Epidermal melanocyte (primary cell): ENCODE results near the gene OR4K2.
"Not testable (repeated sequence)": the region's sequence is repeated elsewhere in the genome, so short reads cannot be mapped to it uniquely, and the experiment has no call there.

Source experiments
- DNase-seq: peaks from one replicate; pipeline ENCODE4 v3.0.0; 2011; ENCODE audit warnings: low spot score; ENCODE audit not compliant: insufficient read length

The OR4K2 gene, protein sequence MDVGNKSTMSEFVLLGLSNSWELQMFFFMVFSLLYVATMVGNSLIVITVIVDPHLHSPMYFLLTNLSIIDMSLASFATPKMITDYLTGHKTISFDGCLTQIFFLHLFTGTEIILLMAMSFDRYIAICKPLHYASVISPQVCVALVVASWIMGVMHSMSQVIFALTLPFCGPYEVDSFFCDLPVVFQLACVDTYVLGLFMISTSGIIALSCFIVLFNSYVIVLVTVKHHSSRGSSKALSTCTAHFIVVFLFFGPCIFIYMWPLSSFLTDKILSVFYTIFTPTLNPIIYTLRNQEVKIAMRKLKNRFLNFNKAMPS

DNA sequence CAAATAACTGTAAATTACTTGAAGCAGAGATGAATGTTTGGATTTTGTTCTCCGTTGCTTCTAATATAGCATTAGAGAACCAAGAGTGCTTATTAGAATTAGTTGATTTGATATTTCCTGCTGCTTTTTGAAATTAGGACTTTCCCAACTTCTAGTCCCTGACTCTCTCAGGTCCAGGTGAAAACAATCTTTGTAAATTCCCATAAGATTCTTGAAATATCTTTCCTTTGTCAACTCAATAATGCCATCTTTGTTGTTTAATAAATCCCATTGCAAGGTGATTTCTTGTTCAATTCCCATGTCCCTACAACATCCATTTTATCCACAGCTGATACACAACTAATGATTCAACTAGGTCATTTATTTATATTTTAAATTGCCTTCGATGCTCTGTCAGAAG lies at the start of gene OR4K2:
Gene OR4K2 (plus strand): TSS at position 301 of the 400 bp plus-strand sequence. CDS start 1,126 bp downstream, outside the sequence.
- DNase-seq = no peak

DNA sequence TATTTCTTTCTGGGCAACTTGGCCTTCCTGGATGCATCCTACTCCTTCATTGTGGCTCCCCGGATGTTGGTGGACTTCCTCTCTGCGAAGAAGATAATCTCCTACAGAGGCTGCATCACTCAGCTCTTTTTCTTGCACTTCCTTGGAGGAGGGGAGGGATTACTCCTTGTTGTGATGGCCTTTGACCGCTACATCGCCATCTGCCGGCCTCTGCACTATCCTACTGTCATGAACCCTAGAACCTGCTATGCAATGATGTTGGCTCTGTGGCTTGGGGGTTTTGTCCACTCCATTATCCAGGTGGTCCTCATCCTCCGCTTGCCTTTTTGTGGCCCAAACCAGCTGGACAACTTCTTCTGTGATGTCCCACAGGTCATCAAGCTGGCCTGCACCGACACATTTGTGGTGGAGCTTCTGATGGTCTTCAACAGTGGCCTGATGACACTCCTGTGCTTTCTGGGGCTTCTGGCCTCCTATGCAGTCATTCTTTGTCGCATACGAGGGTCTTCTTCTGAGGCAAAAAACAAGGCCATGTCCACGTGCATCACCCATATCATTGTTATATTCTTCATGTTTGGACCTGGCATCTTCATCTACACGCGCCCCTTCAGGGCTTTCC lies 47.2 kb upstream of the OR4K2 start:
- not testable (repeated sequence) for DNase-seq

DNA sequence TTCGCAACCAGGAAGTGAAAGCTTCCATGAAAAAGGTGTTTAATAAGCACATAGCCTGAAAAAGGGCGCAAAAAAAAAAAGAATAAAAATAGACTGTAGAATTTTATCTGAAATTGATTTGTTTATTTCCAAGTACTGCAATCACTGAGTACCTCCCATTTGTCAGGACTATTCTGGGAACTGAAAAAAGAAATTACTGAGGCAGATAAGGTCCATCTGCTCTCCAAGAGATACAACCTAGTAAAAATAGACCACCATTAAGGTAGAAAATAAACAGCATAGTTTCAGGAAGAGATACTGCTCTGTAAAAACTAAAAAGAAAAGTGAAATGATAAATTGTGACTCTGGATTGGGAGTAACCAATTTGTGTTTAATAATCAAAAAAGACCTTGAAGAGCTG lies 46.6 kb upstream of the OR4K2 start:
- no peak for DNase-seq

DNA sequence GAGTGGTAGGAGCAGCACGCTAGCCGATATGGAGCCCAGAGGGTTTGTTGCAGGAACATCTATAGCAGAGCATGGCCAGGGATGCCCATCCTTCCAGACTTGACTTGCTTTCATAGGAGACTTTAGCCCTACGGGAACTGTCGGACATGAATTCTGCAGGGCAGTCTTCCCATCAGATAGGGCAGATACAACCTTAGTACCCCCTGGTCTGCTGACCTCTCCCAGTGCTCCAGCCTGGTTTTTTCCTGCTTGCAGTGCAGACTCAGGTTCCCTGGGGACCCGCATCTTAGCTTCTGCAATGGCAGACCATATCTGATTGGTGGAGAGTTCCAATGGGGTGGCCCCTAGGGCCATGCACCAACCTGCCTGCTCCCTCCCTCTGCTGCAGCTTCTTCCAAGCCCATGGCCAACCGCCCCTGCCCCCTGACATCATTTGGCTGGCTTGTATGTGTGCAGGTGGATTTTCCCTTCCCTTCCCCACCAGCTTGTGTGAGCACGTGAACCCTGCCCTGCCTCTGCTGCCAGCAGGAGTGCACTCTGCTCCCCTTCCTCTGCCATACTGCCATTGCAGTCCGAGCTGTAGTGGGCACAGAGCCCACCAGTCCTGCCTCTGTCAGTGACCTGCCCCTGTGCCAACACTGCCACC lies 40.6 kb upstream of the OR4K2 start:
- not testable (repeated sequence) for DNase-seq

DNA sequence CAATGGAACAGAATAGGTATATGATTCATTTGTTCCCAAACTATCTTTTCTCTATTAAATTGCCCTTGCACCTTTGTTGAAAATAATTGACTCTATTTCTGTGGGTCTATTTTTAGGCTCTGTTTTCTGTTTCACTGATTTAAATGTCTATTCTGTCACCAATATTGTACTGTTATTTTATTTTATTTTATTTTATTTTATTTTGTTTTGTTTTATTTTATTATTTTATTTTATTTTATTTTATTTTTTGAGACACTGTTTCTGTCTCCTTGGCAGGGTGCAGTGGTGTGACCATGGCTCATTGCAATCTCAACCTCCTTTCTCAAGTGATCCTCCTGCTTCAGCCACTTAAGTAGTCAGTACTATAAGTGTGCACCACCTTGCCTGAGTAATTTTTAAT lies 36.5 kb upstream of the OR4K2 start:
- no peak for DNase-seq

DNA sequence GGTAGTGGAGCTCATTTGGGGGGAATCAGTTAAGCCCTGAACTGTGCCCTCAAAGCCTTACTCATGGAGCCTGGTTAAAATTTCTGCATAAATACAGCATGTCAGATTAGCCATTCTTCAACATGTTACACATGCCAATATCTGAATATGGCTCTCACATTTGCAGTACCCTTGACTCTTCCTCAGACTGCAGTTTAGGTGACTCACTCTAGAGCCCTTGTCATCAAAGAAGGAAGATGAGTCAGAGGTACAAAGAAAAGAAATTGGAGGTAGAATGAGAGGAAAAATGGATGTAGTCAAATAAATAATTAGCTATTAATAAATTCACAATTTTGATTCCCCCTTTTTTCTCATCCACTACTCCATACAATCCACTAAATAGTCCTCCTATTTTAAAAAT lies 23.6 kb upstream of the OR4K2 start:
- no peak for DNase-seq

DNA sequence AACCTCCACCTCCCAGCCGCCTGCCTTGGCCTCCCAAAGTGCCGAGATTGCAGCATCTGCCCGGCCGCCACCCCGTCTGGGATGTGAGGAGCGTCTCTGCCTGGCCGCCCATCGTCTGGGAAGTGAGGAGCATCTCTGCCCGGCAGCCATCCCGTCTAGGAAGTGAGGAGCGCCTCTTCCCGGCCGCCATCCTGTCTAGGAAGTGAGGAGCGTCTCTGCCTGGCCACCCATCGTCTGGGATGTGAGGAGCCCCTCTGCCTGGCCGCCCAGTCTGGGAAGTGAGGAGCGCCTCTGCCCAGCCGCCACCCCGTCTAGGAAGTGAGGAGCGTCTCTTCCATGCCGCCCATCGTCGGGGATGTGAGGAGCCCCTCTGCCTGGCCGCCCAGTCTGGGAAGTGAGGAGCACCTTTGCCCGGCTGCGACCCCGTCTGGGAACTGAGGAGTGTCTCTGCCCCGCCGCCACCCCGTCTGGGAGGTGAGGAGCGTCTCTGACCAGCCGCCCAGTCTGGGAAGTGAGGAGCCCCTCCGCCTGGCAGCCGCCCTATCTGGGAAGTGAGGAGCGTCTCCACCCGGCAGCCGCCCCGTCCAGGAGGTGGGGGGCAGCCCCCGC lies 8.8 kb upstream of the OR4K2 start:
- not testable (repeated sequence) for DNase-seq

DNA sequence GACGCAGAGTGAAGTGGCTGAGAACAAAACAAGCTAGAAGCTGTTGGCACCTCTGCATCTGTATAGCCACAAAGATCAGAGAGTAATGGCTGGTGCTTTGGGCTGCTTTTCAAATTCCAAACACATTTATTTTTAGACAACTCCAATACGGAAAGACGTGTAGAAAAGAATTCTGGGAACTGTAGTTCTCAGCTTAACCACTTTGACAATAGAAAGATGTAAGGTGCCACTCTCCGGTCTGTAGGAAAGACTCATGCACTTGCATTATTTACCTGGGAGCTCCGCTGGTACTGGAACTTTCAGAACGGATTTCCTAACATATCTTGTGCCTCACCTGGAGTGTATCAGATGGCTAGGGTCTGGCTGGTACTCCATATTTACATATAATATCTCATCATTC lies 1.8 kb upstream of the OR4K2 start:
- no peak for DNase-seq

DNA sequence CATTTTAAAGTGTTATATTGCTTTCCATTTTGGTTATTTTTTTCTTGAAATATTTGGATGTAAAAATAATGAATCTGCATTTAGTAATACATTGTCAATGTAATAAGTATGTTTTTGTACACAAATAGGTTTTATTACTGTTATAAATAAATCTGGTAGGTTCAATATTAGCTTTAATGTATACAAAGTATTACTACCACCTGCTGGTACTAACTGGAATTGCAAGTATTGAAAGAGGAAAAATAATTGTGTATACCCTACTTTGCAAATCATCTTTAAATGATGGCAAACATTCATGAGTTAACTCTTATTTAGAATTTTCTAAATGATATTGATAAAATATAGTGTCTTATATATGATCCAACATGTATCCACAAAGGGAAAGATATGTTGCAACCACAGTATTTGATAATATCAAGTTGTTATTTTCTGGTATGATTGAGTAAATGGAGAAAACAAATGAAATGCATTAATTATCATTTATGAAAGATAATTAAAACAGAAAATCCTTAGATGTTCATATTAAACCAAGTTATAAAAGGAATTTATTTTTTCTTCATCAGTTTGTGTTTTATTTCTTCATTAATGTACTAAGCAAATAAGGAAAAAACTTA lies 3.2 kb downstream of the OR4K2 start:
- no peak for DNase-seq

DNA sequence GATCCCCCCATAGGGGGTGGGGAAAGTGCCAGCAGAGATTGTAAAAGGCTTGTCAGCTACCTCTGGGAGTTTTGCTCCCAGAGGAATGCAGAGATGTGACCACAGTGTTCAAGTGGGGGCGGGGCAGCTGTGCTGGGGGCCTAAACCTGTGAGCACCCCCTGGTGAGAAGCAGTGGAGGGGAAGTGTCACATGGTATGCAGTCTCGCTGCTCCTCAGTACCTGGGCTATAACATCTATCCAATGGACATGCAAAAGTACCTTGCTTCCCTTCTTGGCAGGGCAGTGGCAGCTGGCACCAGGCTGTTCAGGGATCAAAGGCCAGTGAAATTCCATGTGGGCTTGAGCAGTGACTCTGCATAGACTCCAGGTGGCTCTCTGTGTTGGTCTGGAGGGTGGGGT lies 20.3 kb downstream of the OR4K2 start:
- no peak for DNase-seq

DNA sequence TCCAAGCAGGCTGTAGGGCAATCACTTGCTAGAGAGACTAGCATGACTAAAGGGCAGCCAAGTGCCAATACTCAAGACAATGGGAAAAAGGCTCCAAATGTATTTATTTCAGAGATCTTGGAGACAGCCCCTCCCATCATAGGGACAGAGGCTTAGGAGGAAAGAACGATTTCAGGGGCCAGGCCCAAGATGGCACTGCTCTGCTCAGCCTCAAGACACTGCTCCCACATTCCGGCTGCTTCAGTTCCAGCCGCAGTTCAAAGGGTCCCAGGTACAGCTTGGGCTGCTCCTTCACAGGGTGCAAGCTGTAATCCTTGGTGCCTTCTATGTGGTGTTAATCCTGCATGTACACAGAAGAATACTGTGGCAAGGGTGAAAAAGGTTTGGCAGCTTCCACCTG lies 26.1 kb downstream of the OR4K2 start:
- DNase-seq = no peak

DNA sequence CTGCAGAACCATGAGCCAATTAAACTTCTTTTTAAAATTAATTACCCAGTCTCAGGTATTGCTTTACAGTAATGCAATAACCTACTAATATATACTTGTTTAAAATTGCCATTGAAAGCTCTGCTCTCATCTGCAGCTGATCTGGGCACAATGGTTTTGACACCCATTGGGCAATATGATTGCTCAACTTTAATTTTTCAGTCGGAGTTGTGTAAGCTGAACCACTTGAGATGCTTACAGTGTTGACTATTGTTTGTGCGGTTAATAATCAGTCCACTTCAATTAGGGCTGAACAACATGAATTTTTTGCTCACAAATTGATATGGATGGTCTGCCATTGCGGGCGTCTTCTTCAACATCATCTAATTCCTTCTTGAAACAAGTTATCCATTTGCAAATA lies 27.5 kb downstream of the OR4K2 start:
- no peak for DNase-seq

DNA sequence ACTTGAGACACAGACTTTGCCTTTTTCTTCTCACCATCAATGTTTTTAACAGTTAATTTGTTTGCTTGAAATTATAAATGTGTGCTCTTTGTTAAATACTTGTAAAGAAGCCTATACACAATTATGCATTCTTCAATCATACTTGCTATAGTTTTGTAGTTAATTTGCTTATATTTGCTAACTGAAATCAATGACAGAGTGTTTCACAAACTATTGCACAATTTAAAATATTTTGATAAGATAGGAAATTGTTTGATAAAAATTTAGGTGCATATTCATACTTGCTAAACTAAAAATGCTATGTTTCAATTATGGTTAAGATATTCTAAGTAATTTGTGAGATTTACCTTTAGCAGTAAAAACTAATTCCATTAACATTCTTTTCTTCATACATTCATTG lies 31.7 kb downstream of the OR4K2 start:
- no peak for DNase-seq

DNA sequence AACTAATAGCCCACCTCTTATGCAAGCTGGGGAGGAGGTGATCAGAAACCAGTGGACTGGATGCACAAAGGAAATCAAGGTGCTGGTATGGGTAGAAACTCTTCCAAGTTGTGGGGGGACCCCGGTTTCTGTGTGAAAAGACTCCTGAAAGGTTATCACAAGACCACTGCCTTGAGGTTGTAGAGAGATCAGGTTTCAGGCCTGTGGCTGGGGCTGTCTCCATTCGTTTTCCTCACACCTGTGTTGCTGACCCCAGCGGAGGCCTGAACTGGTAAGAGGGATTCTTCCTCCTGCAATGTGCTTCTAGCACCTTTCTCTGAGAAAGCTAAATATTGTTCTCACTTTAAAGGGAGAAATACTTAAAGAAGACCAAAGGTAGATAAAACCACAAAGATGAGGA lies 36.2 kb downstream of the OR4K2 start:
- no peak for DNase-seq

DNA sequence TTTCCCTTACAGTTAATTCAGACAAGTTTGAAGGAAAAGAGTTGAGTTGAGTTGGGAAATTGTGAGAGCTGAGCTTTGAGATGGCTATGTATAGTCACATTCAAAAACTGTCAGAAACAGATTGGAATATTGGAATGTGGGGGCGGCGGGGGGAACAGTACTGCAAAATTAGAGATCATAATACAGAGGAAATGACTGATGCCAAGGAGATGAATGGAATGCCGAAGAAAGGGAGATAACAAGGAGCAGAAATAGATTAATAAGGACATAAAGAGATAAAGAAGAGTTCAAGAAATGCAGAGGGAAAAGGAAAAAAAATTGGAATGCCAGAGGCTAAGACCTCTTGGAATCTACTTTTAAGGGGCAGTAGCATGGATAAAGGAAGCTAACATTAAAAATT lies 42.3 kb downstream of the OR4K2 start:
- no peak for DNase-seq

DNA sequence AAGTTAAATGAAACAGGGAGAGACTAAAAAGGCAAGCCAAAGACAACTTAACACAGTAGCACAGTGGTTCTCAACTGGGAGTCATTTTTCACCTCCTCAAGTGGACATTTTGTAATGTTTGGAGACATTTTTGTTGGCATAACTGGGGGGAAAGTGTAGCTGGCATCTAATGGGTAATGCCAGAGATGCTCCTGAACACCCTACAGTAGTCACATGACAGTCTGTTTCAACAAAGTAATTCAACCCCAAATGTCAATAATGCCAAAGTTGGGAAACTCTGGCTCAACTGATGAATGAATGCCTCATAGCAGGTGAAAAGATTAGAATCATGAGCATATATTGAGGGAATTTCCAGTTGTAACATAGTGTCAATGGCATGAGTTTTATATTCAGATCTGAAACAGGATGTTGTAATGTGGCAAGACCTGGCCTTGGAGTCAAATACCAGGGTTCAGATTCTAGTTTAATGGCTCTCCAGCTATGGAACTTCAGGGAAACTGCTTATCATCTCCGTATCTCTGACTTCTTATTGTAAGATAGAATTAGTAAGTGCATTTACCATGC lies 43.1 kb downstream of the OR4K2 start:
- no peak for DNase-seq

DNA sequence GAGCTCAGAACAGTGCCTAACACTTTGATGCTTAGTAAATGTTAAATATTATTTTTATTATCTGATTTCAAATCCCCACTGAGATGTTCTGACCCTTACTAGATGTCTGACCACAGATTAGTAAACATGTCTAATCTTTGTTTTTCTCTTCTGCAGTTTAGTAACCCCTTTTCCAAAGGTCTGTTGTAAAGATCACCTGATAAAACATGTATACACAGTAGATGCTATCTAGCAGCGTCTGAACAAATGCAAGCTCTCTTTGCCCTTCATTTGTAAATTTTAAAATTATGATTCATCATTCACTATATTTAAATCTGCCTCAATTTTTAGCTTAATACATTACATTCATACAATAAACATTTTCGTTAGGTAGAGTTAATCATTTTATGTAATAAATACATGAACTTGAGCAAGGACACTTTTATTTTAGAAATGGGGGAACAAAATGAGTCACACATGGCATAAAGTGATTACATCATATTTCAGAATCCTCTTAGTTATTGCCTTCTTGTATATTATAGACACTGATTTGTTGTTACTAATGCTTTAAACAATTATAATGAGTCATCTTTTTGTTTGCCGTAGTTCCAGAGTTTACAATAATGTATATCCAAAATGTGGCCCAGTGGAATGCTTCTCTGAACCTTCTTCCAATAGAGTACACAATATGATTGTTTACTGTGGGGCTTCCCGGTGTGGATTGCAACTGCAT lies 43.8 kb downstream of the OR4K2 start:
- DNase-seq = no peak

DNA sequence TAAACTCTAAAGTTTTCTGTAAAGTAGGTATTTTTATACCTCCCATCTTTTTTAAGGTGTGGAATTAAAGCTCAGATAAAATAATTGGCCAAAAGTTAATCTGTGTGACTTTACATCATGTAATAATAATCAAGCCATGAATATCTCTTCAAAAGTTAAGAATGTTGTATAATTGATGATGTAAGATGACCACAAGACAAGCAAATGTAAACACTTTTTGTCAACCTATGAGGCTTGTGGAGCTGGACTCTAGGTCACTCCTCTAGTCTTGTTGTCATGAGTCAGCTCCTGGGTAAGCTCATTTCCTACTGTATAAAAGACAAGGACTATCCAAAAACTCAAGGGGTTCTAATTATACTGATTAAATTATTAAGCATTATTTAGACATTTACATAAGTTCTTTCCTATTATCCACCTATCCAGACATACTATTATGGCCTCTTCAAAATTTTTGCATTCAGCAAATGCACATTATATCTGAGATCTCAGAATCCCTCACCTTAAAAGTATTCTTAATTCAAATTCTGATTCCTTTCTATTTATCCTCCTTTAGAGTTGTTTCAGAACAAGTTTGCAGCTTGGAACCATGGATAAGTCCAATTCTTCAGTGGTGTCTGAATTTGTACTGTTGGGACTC lies 45.2 kb downstream of the OR4K2 start, which contains the start of gene OR4K5:
Gene OR4K5 (plus strand): TSS at position 587 of the 637 bp plus-strand sequence. CDS start 0 bp downstream, at position 587.
- no peak for DNase-seq

DNA sequence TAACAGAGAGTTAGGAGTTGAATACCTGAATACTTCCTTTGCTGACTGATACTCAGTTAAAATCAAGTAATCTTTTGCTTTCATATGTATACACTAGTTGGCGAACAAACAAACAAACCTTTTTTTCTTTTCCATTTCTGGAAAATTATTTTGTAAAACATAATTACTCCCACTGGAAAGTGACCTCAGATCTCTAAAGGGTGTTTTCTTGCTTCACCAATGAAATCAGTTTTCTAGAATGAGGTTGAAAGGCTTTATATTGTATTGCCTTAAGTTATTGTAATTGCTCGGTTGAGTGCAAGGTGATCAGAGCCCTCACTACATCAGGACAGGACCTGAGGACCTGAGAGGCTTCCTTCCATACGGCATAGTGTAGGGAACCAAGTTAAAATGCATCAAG lies 55.7 kb downstream of the OR4K2 start, which contains the start of gene OR4K1:
Gene OR4K1 (plus strand): TSS at position 301 of the 400 bp plus-strand sequence. CDS start 4,750 bp downstream, outside the sequence.
- DNase-seq = no peak
